ENCODE data around the gene HYLS1.

GRCh38 chr11:125938418-125938817 is 51.0 kb downstream of the HYLS1 start:
- TF ChIP-seq ZNF331 (CRISPR knock-in tag; IDR thresholded peaks at IDR 0.05; ENCODE audit: low read depth), result no peak
- TF ChIP-seq CTCF (conservative IDR thresholded peaks at IDR 0.05; ENCODE audit: low read depth in 2 of 2), result no peak
- TF ChIP-seq POLR2AphosphoS5 (IDR thresholded peaks at IDR 0.05; ENCODE audit: low read depth), result no peak
- TF ChIP-seq ETS1 (IDR thresholded peaks at IDR 0.05), result no peak
- no peak for TF ChIP-seq JUNB (IDR thresholded peaks at IDR 0.05; ENCODE audit: unreplicated experiment)
- no peak for TF ChIP-seq REST (IDR thresholded peaks at IDR 0.05; ENCODE audit: unreplicated experiment)
- TF ChIP-seq CREB1 (CRISPR knock-in tag; IDR thresholded peaks at IDR 0.05; ENCODE audit: low read depth), result no peak

Measured in GM23338 (cell line).